ENCODE results near the gene MYO1A. TPM values are rescaled to one million over a fixed set of nuclear protein-coding genes. Genes with fewer than 3 reads are reported as not detected.

Gene MYO1A
- under 1 TPM in 6 of 10 donors, not detected in 4; 0.11 to 0.71 (median 0.33) TPM for polyA plus RNA-seq (ENCODE audit: insufficient read length in 10 of 10)
- long read RNA-seq, donor 1, result 0 reads
- long read RNA-seq, donor 2, result 0 reads
- long read RNA-seq, donor 3, result 0 reads
- long read RNA-seq, donor 4, result 0 reads
- long read RNA-seq, donor 5, result 0 reads
- long read RNA-seq, donor 6, result 0 reads
- long read RNA-seq, donor 7, result 0 reads
- long read RNA-seq, donor 8, result 0 reads
- long read RNA-seq, donor 9, result 0 reads

GRCh38 chr12:57049890-57050289 is at the start of gene MYO1A:
Gene MYO1A, minus strand, starts transcription at chr12:57050129. Its CDS starts 1,806 bp downstream, at chr12:57048323.
- no peak for DNase-seq

GRCh38 chr12:57099047-57099714 is 49.3 kb upstream of the MYO1A start:
- no peak for DNase-seq

- peak in 1 of 3 donors; percentile 24 for DNase-seq
Measured at GRCh38 chr12:57098546-57098945, 48.6 kb upstream of the MYO1A start.

- no peak for DNase-seq
Measured at GRCh38 chr12:57097554-57097835, 47.6 kb upstream of the MYO1A start.

- DNase-seq, result no peak
Measured at GRCh38 chr12:57096748-57097553, 47.0 kb upstream of the MYO1A start.

GRCh38 chr12:57096099-57096572 is 46.2 kb upstream of the MYO1A start:
- no peak for DNase-seq

- no peak for DNase-seq
Measured at GRCh38 chr12:57095440-57095839, 45.5 kb upstream of the MYO1A start.

GRCh38 chr12:57094208-57095160 is 44.6 kb upstream of the MYO1A start:
- DNase-seq, result no peak

GRCh38 chr12:57093415-57094207 is 43.7 kb upstream of the MYO1A start:
- peak; percentile 71 to 81 (median 75) for DNase-seq

- DNase-seq, result no peak
Measured at GRCh38 chr12:57092876-57093414, 43.0 kb upstream of the MYO1A start.

- no peak for DNase-seq
Measured at GRCh38 chr12:57092529-57092862, 42.6 kb upstream of the MYO1A start.

- no peak for DNase-seq
Measured at GRCh38 chr12:57091638-57092528, 42.0 kb upstream of the MYO1A start.

GRCh38 chr12:57090924-57091637 is 41.2 kb upstream of the MYO1A start:
- peak in 1 of 3 donors; percentile 51 for DNase-seq

- no peak for DNase-seq
Measured at GRCh38 chr12:57090490-57090889, 40.6 kb upstream of the MYO1A start.

GRCh38 chr12:57089271-57090245 is 39.6 kb upstream of the MYO1A start:
- DNase-seq, result peak; percentile 61 to 90 (median 69)

GRCh38 chr12:57088354-57089270 is 38.7 kb upstream of the MYO1A start, which contains the start of gene NAB2:
Gene NAB2, plus strand, starts transcription at chr12:57089114. Its CDS starts 158 bp downstream, at chr12:57089272.
- peak; percentile 95 to 98 (median 97) for DNase-seq
